CD14-positive monocyte (primary cell): ENCODE measurements around the gene CDK15. TPM values are rescaled to one million over a fixed set of nuclear protein-coding genes. Genes with fewer than 3 reads are reported as not detected.

Experiments used
- DNase-seq, 3 donors: peaks; one replicate each; pipeline ENCODE4 v3.0.0-alpha.2; 2011 to 2022
- H2AFZ ChIP-seq: 2 replicates; pipeline ENCODE4 v1.6.0; 2012; ENCODE audit warnings: mild to moderate bottlenecking, low read depth, low read length, inconsistent platforms; ENCODE audit not compliant: insufficient read depth, poor library complexity, severe bottlenecking
- H3K27ac ChIP-seq, 2 donors: 1 replicate in 1 of 2; 2 replicates in 1 of 2; pipeline ENCODE4 v1.5.1; 2012 to 2013; ENCODE audit warnings: low read length in 2 of 2, control low read depth in 1 of 2, inconsistent platforms in 1 of 2, low read depth in 1 of 2, mild to moderate bottlenecking in 1 of 2
- H3K27me3 ChIP-seq, 2 donors: one replicate each; pipeline versions ENCODE4 v1.6.0 to v1.6.1; 2011 to 2013; ENCODE audit warnings: low read length in 2 of 2; ENCODE audit not compliant: control insufficient read depth in 2 of 2, insufficient read depth in 2 of 2
- H3K36me3 ChIP-seq, 2 donors: replicated peaks in 1 of 2; 1 replicate in 1 of 2; 2 replicates in 1 of 2; pipeline versions ENCODE4 v1.5.1 to v1.6.1; 2012 to 2013; ENCODE audit warnings: low read length in 2 of 2, control low read depth in 1 of 2, inconsistent platforms in 1 of 2, mild to moderate bottlenecking in 1 of 2; ENCODE audit not compliant: insufficient read depth in 2 of 2, control insufficient read depth in 1 of 2
- H3K4me1 ChIP-seq, 2 donors: 1 replicate in 1 of 2; 2 replicates in 1 of 2; pipeline versions ENCODE4 v1.5.1 to v1.6.1; 2012 to 2013; ENCODE audit warnings: low read length in 2 of 2, control low read depth in 1 of 2, inconsistent platforms in 1 of 2, mild to moderate bottlenecking in 1 of 2, moderate library complexity in 1 of 2; ENCODE audit not compliant: insufficient read depth in 2 of 2, control insufficient read depth in 1 of 2
- H3K4me2 ChIP-seq: replicated peaks from 2 replicates; pipeline ENCODE3; 2012; ENCODE audit warnings: low read length, moderate library complexity, mild to moderate bottlenecking; ENCODE audit not compliant: poor library complexity, severe bottlenecking; ENCODE audit errors: extremely low read depth
- H3K4me3 ChIP-seq, 3 experiments: fragments of 200-600 bp in 1 of 3; sonication (generic) in 1 of 3; replicated peaks in 1 of 3; 1 replicate in 2 of 3; 2 replicates in 1 of 3; pipeline ENCODE4 v1.5.1; 2011 to 2013; ENCODE audit warnings: low read length in 3 of 3, mild to moderate bottlenecking in 3 of 3, control low read depth in 2 of 3, low read depth in 2 of 3, inconsistent platforms in 1 of 3, moderate library complexity in 1 of 3
- H3K79me2 ChIP-seq: 2 replicates; pipeline ENCODE4 v1.6.0; 2012; ENCODE audit warnings: mild to moderate bottlenecking, control low read depth, inconsistent platforms, low read length, moderate library complexity; ENCODE audit not compliant: insufficient read depth
- H3K9ac ChIP-seq: 2 replicates; pipeline ENCODE4 v1.6.0; 2017; ENCODE audit warnings: low read length, mild to moderate bottlenecking; ENCODE audit not compliant: insufficient read depth, poor library complexity, severe bottlenecking
- H3K9me3 ChIP-seq, 2 donors: replicated peaks in 1 of 2; 1 replicate in 1 of 2; 2 replicates in 1 of 2; pipeline versions ENCODE4 v1.5.1 to v1.6.1; 2012 to 2013; ENCODE audit warnings: low read length in 2 of 2, control low read depth in 1 of 2; ENCODE audit not compliant: control insufficient read depth in 1 of 2, insufficient read depth in 1 of 2
- H4K20me1 ChIP-seq: 2 replicates; pipeline ENCODE4 v1.6.0; 2012; ENCODE audit warnings: mild to moderate bottlenecking, low read length, control low read depth, moderate library complexity; ENCODE audit not compliant: insufficient read depth
- H3K27ac Mint-ChIP-seq, 7 donors: one replicate each; pipeline ENCODE4 v1.8.0; 2020; ENCODE audit warnings: mild to moderate bottlenecking in 7 of 7, mixed read lengths in 7 of 7, moderate library complexity in 6 of 7, inconsistent platforms in 2 of 7
- H3K27me3 Mint-ChIP-seq, 3 donors: one replicate each; pipeline ENCODE4 v1.8.0; 2021 to 2022; ENCODE audit warnings: low read depth in 3 of 3, mild to moderate bottlenecking in 3 of 3, mixed read lengths in 3 of 3, moderate library complexity in 3 of 3, inconsistent platforms in 1 of 3
- H3K36me3 Mint-ChIP-seq, 2 donors: one replicate each; pipeline ENCODE4 v1.8.0; 2020; ENCODE audit warnings: mixed read lengths in 2 of 2, inconsistent platforms in 1 of 2, mild to moderate bottlenecking in 1 of 2
- H3K4me1 Mint-ChIP-seq: one replicate; pipeline ENCODE4 v1.8.0; 2020; ENCODE audit warnings: mild to moderate bottlenecking, mixed read lengths
- H3K4me3 Mint-ChIP-seq, 2 donors: one replicate each; pipeline ENCODE4 v1.8.0; 2020; ENCODE audit warnings: mild to moderate bottlenecking in 2 of 2, mixed read lengths in 2 of 2, moderate library complexity in 1 of 2
- H3K9me3 Mint-ChIP-seq, 7 donors: one replicate each; pipeline ENCODE4 v1.8.0; 2020 to 2022; ENCODE audit warnings: mixed read lengths in 7 of 7, mild to moderate bottlenecking in 6 of 7, moderate library complexity in 6 of 7, inconsistent platforms in 2 of 7
- WGBS: methylation state at CpG from one replicate; pipeline ENCODE4 v1.1.5; 2013; ENCODE audit warnings: missing lambda C conversion rate; ENCODE audit not compliant: insufficient coverage; 5-methylcytosine and 5-hydroxymethylcytosine counted together
- intact Hi-C, 2 donors: fragments of 100-400 bp; cut with micrococcal nuclease; formaldehyde crosslinking; loops; one replicate each; pipeline versions ENCODE4 v1.15.0 to v1.15.1; 2023
- polyA minus RNA-seq: library from RNA; depleted of rRNA, polyadenylated mRNA; stranded (reverse); fragments of >200 nt; gene quantifications from 2 replicates; pipeline ENCODE4 v1.2.3, GENCODE V29; 2012
- polyA plus RNA-seq, 3 donors: library from polyadenylated mRNA; depleted of rRNA in 1 of 3; unstranded in 2 of 3; stranded (reverse) in 1 of 3; fragments of 300-500 nt in 2 of 3; fragments of >200 nt in 1 of 3; fragmentation: Illumina TruSeq in 2 of 3; gene quantifications; 1 replicate in 2 of 3; 2 replicates in 1 of 3; pipeline ENCODE4 v1.2.3, GENCODE V29; 2012 to 2021
- total RNA-seq, 12 experiments: library from RNA in 1 of 12; stranded (reverse) in 1 of 12; fragments of 120-200 nt in 1 of 12; gene quantifications; one replicate each; pipeline ENCODE4 v1.2.4 and lab custom pipeline; 2013 to 2026; ENCODE audit warnings: mixed read lengths in 6 of 12, inconsistent platforms in 1 of 12
- TF ChIP-seq, protein P1 (sequence below): fragments of 200-600 bp; IDR thresholded peaks from one replicate; pipeline ENCODE4 v1.8.0; 2022; ENCODE audit warnings: antibody characterized with exemption, mild to moderate bottlenecking

Gene CDK15
- total RNA-seq (2013): not detected
- polyA plus RNA-seq (not detected), polyA minus RNA-seq (not detected in 2 replicates), total RNA-seq (lab: John Stamatoyannopoulos, UW) (0 to 2.3 (median 0.05) reads per million in 11 experiments)

DNA sequence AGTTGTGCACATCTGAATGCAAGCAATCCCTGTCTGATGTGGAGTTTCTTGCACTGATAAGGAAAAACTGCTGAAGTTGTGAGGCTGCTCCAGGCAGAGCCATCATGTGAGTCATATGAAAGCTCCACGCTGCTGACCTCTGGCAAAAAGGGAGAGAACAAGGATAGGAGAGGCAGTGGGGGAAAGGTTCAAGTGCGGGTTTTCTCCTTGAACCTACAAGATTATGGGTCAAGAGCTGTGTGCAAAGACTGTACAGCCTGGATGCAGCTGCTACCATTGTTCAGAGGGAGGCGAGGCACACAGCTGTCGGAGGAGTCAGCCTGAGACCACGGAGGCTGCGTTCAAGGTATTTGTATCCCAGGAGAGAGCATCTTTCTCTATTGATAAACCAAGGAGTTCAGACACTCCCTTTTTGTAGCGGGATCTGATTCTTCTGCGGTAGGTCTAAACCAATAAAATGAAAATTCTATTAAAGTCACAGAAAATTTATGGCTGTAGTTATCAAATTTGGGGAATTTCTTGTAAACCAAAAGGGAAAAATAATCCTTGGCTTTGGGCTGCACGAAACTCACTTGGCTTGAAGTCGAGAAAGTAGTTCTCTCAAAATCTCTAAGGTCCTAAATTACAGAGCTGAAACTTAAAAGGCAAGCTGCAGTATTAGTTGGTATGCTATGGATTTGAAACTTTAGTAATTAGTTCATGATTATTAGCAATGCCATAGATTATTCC lies at the start of gene CDK15:
Gene CDK15 (plus strand): TSS at position 96 of the 729 bp plus-strand sequence. CDS start 128 bp downstream, at position 224.
- no peaks in the 10 kb centered on the region for H3K36me3 Mint-ChIP-seq
- H2AFZ ChIP-seq: no peak within 1 kb of the TSS
- no peaks in the 10 kb centered on the region for H4K20me1 ChIP-seq
- H3K4me3 Mint-ChIP-seq: no peak within 1 kb of the TSS
- H3K4me1 ChIP-seq: no peaks in the 10 kb centered on the region
- intact Hi-C loops: no loop called here
- no peak within 1 kb of the TSS for H3K27ac ChIP-seq
- H3K4me1 Mint-ChIP-seq: no peaks in the 10 kb centered on the region
- WGBS: 92% methylated on average over 6 of the region's 10 CpGs
- peaks cover 0 to 6% (median 3%) of the 10 kb centered on the region in 3 donors for H3K27me3 Mint-ChIP-seq
- DNase-seq: no peak
- H3K27me3 ChIP-seq: no peaks in the 10 kb centered on the region
- H3K27ac Mint-ChIP-seq: no peak within 1 kb of the TSS
- no peaks in the 10 kb centered on the region for H3K36me3 ChIP-seq
- TF ChIP-seq, protein P1, sequence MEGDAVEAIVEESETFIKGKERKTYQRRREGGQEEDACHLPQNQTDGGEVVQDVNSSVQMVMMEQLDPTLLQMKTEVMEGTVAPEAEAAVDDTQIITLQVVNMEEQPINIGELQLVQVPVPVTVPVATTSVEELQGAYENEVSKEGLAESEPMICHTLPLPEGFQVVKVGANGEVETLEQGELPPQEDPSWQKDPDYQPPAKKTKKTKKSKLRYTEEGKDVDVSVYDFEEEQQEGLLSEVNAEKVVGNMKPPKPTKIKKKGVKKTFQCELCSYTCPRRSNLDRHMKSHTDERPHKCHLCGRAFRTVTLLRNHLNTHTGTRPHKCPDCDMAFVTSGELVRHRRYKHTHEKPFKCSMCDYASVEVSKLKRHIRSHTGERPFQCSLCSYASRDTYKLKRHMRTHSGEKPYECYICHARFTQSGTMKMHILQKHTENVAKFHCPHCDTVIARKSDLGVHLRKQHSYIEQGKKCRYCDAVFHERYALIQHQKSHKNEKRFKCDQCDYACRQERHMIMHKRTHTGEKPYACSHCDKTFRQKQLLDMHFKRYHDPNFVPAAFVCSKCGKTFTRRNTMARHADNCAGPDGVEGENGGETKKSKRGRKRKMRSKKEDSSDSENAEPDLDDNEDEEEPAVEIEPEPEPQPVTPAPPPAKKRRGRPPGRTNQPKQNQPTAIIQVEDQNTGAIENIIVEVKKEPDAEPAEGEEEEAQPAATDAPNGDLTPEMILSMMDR: no peak
- no peak within 1 kb of the TSS for H3K4me2 ChIP-seq
- no peaks in the 10 kb centered on the region for H3K9me3 ChIP-seq
- H3K79me2 ChIP-seq: no peaks in the 10 kb centered on the region
- no peak within 1 kb of the TSS for H3K9ac ChIP-seq
- H3K4me3 ChIP-seq: no peak within 1 kb of the TSS
- no peaks in the 10 kb centered on the region for H3K9me3 Mint-ChIP-seq

DNA sequence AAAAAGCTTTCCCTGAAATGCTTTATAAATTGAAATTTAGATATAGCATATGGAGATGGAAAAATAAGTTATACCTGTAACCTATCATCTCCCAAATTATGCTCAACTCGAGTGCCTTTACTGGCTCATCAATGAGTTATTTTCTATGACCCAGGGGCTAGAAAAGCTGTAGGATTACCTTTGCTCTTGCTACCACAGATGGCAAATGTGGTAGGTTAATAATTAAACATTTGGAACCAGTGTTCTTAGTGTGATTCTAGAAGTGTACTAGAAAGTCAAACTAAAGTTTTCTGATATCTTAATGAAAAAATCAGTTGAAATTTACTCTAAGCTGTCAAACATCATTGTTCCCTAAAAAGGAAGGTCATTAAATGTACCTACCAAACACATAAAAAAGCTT lies 48.1 kb upstream of the CDK15 start:
- H3K9me3 Mint-ChIP-seq: no peaks in the 10 kb centered on the region
- Histone ChIP-seq H3K79me2 (no peaks in the 10 kb centered on the region), H3K9ac (no peak overlapping the region), H3K4me3 (no peak overlapping the region), H3K27me3 (no peaks in the 10 kb centered on the region), H3K36me3 (peaks cover 28 to 41% of the 10 kb centered on the region in 2 donors), H2AFZ (no peak overlapping the region), H4K20me1 (no peaks in the 10 kb centered on the region), H3K4me2 (no peak overlapping the region), H3K27ac (no peak overlapping the region), H3K9me3 (no peaks in the 10 kb centered on the region), H3K4me1 (no peaks in the 10 kb centered on the region)
- intact Hi-C loops: no loop called here
- TF ChIP-seq, protein P1: no peak
- no peaks in the 10 kb centered on the region for H3K27me3 Mint-ChIP-seq
- H3K36me3 Mint-ChIP-seq: peaks cover 30 to 37% of the 10 kb centered on the region in 2 donors
- H3K4me3 Mint-ChIP-seq: no peak overlapping the region
- H3K4me1 Mint-ChIP-seq: peaks cover 2% of the 10 kb centered on the region
- no peak overlapping the region for H3K27ac Mint-ChIP-seq
- WGBS: no CpG with 5 or more reads among the region's 1 CpG
- no peak for DNase-seq
